Omental fat pad (tissue), 4 donors: Measurements from ENCODE around the gene BLVRB. TPM values are rescaled to one million over a fixed set of nuclear protein-coding genes. Genes with fewer than 3 reads are reported as not detected.

ENCODE experiments used
- ATAC-seq: fragments of 150-250 bp; one replicate; pipeline ENCODE4 v1.9.1; 2016; ENCODE audit warnings: mild to moderate bottlenecking, moderate library complexity; ENCODE audit not compliant: low FRiP score
- DNase-seq: peaks from one replicate; pipeline ENCODE4 v3.0.0-alpha.2; 2019; ENCODE audit warnings: low spot score
- total RNA-seq, 4 donors: library from RNA; depleted of rRNA; stranded (reverse); fragments of >200 nt; gene quantifications; one replicate each; pipeline ENCODE4 v1.1.0, GENCODE V29; 2016
- TF ChIP-seq, protein P1 (sequence below), 3 donors: fragments of 450-650 bp; IDR thresholded peaks; one replicate each; pipeline ENCODE4 v1.5.1; 2016 to 2017; ENCODE audit warnings: antibody characterized with exemption in 3 of 3, mild to moderate bottlenecking in 3 of 3, moderate library complexity in 2 of 3

BLVRB gene
- total RNA-seq, 4 donors from 2014 or later, result 240 to 419 (median 329) TPM

DNA sequence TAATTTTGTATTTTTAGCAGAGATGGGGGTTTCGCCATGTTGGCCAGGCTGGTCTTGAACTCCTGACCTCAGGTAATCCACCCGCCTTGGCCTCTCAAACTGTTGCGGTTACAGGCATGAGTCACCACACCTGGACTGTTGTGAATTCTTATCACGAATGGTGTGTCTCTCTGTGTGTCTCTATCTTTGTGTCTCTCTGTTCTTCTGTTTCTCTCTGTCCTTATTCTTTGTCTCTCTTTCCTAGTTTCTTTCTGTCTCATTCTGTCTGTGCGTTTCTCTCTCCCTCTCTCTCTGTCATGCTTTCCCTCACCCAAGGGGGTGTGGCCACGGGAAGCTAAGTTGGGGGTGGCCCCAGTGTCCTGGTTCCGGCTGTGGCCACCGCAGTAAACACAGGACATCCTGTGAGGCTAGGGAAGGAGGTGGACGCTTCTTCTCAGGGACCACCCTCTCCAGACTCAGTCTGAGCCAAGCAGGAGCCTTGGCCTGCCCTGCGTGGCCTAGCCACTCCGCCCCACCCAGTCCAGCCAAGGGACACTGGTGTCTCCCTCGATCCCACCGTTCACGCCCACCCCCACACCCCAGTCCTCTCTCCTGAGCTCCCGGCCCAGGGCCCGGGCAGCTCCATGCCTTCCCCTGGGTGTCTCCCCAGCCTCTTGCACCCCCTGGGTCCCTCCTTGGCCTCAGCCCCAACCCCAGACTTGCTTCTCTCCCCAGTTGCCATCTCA, 48.5 kb downstream of the BLVRB start:
- ATAC-seq (no peak), DNase-seq (no peak)
- TF ChIP-seq, protein P1, sequence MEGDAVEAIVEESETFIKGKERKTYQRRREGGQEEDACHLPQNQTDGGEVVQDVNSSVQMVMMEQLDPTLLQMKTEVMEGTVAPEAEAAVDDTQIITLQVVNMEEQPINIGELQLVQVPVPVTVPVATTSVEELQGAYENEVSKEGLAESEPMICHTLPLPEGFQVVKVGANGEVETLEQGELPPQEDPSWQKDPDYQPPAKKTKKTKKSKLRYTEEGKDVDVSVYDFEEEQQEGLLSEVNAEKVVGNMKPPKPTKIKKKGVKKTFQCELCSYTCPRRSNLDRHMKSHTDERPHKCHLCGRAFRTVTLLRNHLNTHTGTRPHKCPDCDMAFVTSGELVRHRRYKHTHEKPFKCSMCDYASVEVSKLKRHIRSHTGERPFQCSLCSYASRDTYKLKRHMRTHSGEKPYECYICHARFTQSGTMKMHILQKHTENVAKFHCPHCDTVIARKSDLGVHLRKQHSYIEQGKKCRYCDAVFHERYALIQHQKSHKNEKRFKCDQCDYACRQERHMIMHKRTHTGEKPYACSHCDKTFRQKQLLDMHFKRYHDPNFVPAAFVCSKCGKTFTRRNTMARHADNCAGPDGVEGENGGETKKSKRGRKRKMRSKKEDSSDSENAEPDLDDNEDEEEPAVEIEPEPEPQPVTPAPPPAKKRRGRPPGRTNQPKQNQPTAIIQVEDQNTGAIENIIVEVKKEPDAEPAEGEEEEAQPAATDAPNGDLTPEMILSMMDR (IDR thresholded peaks at IDR 0.05), result no peak

DNA sequence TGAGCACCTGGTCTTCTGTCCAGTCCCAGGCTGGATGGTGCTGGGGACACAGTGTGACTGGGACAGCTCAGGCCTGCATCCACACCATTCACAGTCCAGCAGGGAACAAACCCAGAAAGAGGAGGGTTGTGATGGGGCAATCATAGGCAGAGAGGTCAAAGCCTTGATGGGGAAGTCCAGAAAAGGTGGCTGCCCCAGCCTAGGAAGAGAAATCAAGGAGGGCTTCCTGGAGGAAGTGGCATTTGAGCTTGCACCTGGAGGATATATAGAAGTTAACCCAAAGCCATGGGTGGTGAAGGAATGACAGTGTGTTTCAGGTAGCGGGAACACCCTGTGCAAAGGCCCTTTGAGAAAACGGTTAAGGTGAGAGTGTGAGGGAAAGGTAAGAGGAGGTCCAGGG, 49.8 kb downstream of the BLVRB start:
- DNase-seq, result no peak
- ATAC-seq, result no peak
- TF ChIP-seq, protein P1 (IDR thresholded peaks at IDR 0.05), result no peak

DNA sequence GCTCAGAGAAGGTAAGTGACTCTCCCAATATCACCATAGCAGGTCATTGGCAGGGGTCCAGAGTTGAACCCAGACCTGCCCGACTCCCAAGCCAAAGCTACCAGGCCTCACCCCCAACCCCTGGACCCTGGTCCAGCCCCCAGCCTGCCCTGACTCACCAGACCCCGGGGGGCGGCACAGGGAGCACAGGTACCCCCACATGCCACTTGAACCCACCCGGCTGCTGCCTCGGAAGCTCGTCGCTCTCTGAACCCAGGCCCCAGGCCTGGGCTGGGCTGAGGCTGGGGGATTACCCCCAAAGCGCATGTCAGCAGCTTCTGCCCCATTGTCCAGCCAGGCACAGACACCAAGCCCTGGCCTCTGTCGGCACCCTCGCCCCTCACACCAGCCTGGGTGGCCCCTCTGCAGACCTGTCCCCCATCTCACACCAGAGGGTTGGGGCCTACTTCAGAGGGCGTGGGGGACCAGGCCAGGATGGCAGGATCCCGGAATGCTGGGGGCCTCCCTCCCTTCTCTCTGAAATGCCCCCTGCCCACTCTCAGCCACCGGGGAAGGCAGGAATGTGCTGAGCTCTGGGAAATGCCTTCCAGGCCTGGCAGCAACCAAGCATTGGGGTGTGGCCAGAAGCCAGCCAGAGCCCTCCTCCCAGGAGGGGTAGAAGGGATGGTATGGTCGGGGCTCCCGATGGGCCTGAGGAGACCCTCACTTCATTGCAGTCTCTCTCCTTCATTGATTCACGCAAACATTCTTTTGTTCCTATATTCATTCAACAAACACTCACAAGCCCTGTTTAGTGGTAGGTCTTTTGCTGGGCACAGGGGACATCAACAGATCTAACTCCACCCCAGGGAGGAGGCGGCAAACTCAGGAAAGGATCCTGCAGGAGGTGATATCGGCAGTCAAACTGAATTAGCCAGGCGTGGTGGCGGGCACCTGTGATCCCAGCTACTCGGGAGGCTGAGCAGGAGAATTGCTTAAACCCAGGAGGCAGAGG, 50.7 kb downstream of the BLVRB start:
- TF ChIP-seq, protein P1 (IDR thresholded peaks at IDR 0.05), result no peak
- no peak for DNase-seq
- ATAC-seq, result no peak

DNA sequence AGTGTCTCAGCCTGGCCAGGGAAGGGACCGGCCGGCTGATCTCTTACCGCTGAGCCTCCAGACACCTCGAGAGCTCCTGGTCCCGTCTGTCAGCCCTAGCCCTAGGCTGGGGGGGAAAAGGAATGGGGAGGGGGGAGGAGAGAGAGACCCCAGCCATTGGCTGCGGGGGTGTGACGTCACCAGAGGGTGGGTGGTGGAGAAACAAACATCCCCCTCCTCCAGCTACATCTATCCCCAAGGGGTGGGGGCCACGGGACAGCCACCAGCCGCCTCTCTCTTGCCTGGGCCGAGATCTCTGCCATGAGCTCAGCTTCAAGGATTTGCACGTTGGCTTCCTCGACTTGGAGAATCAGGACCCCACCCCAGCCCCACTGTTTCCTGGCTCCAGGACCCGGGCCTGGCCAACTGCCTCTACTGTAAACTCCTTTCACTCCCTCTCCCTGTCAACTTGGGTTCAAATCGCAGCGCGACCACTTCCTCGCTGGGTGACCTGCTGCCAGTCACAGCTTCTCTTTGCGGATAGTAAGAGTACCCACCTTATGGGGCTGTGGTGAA, 52.2 kb downstream of the BLVRB start, which contains the start of gene PRX:
TSS of gene PRX (minus strand) at position 88 of the 555 bp plus-strand sequence. CDS start 5,446 bp downstream, outside the sequence.
- TF ChIP-seq, protein P1 (IDR thresholded peaks at IDR 0.05), result no peak
- DNase-seq (no peak), ATAC-seq (no peak)

DNA sequence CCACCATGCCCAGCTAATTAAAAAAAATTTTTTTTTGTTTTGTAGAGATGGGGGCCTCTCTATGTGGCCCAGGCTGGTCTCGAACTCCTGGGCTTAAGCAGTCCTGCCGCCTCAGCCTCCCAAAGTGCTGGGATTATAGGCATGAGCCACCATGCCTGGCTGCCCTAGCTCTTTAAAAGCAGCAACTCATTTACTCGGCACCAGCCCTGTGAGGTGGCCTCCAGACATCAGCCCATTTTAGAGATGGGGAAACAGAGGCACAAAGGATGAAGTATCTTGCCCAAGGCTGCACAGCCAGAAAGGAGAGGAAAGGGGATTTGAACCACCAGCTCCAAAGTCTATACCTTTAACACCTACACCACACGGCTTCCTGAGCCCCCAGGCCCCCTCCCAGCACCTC, 52.7 kb downstream of the BLVRB start:
- ATAC-seq (no peak), DNase-seq (no peak)
- TF ChIP-seq, protein P1 (IDR thresholded peaks at IDR 0.05), result no peak

DNA sequence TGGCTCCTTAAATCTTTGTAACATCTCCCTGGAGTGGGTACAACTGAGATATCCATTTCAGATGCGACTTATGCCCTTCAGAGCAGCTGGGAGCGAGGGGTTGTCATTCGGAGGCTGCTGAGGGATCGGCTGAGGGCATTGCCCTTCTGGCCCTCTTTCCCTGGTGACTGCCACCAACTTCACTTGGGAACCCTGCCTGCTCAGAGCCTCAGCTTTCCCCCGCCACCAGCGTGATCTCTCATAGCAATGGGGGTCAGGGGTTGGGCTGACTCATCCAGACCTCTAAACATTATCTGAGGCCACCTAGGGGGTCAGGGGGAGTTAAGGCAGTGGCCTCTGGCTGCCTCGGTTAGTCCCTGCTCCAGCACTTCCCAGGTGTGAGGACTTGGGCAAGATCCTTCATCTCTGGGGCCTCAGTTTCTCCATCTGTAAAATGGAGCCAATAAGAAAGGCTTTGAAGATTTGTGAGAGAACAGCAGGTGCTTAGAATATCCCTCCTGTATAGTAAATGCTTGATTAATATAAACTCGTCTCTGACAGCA, 53.5 kb downstream of the BLVRB start:
- DNase-seq (no peak), ATAC-seq (no peak)
- TF ChIP-seq, protein P1 (IDR thresholded peaks at IDR 0.05), result no peak
